GM19397 (cell line): ENCODE measurements around the gene PRELID1.

Source experiments
- ATAC-seq: cut with Tn5 transposase; IDR thresholded peaks from one replicate; pipeline ENCODE4 v1.9.1; 2021; ENCODE audit warnings: mild to moderate bottlenecking, moderate library complexity; ENCODE audit not compliant: unreplicated experiment

Gene PRELID1

GRCh38 chr5:177355162-177355867, 51.7 kb downstream of the PRELID1 start:
- no peak for ATAC-seq

- no peak for ATAC-seq
Observed at GRCh38 chr5:177355868-177356168, 52.2 kb downstream of the PRELID1 start.
